ENCODE data around the gene UBE3C.

Gene UBE3C

GRCh38 chr7:157168571-157168970 is 29.8 kb downstream of the UBE3C start:
- peaks cover 4% of the 10 kb centered on the region for H3K4me1 Mint-ChIP-seq
- no peak overlapping the region for H3K4me3 Mint-ChIP-seq
- H3K36me3 Mint-ChIP-seq: peaks cover 57% of the 10 kb centered on the region
- H3K27me3 Mint-ChIP-seq: no peaks in the 10 kb centered on the region
- CTCF ChIA-PET: no interaction called here
- no peak for DNase-seq
- H3K9me3 Mint-ChIP-seq: peaks cover 9% of the 10 kb centered on the region
- no peak overlapping the region for H3K27ac Mint-ChIP-seq

- Mint-ChIP-seq H3K36me3 (peaks cover 33% of the 10 kb centered on the region), H3K27ac (no peak overlapping the region), H3K4me1 (no peaks in the 10 kb centered on the region), H3K4me3 (no peak overlapping the region), H3K27me3 (no peaks in the 10 kb centered on the region), H3K9me3 (no peaks in the 10 kb centered on the region)
- DNase-seq: no peak
- CTCF ChIA-PET: no interaction called here
Measured at GRCh38 chr7:157176771-157177170, 38.0 kb downstream of the UBE3C start.

GRCh38 chr7:157177333-157177982 is 38.7 kb downstream of the UBE3C start:
- H3K36me3 Mint-ChIP-seq: peaks cover 35% of the 10 kb centered on the region
- H3K27me3 Mint-ChIP-seq: no peaks in the 10 kb centered on the region
- DNase-seq: no peak
- H3K4me1 Mint-ChIP-seq: no peaks in the 10 kb centered on the region
- peak overlapping the region; percentile 37 for H3K27ac Mint-ChIP-seq
- CTCF ChIA-PET: no interaction called here
- H3K9me3 Mint-ChIP-seq: no peaks in the 10 kb centered on the region
- no peak overlapping the region for H3K4me3 Mint-ChIP-seq

- no peak for DNase-seq
- H3K4me3 Mint-ChIP-seq: no peak overlapping the region
- peaks cover 31% of the 10 kb centered on the region for H3K36me3 Mint-ChIP-seq
- CTCF ChIA-PET: no interaction called here
- no peak overlapping the region for H3K27ac Mint-ChIP-seq
- no peaks in the 10 kb centered on the region for H3K27me3 Mint-ChIP-seq
- no peaks in the 10 kb centered on the region for H3K9me3 Mint-ChIP-seq
- no peaks in the 10 kb centered on the region for H3K4me1 Mint-ChIP-seq
Measured at GRCh38 chr7:157177983-157178381, 39.3 kb downstream of the UBE3C start.

GRCh38 chr7:157183832-157184231 is 45.1 kb downstream of the UBE3C start:
- H3K27ac Mint-ChIP-seq: peak overlapping the region; percentile 60
- H3K4me1 Mint-ChIP-seq: no peaks in the 10 kb centered on the region
- H3K9me3 Mint-ChIP-seq: no peaks in the 10 kb centered on the region
- peaks cover 43% of the 10 kb centered on the region for H3K36me3 Mint-ChIP-seq
- no peak overlapping the region for H3K4me3 Mint-ChIP-seq
- CTCF ChIA-PET: no interaction called here
- DNase-seq: no peak
- H3K27me3 Mint-ChIP-seq: no peaks in the 10 kb centered on the region

GRCh38 chr7:157188091-157188665 is 49.5 kb downstream of the UBE3C start:
- Mint-ChIP-seq H3K27me3 (no peaks in the 10 kb centered on the region), H3K36me3 (peaks cover 48% of the 10 kb centered on the region), H3K9me3 (no peaks in the 10 kb centered on the region), H3K4me3 (no peak overlapping the region), H3K4me1 (no peaks in the 10 kb centered on the region), H3K27ac (no peak overlapping the region)
- CTCF ChIA-PET: no interaction called here
- DNase-seq: no peak

- Mint-ChIP-seq H3K27me3 (no peaks in the 10 kb centered on the region), H3K9me3 (no peaks in the 10 kb centered on the region), H3K4me3 (no peak overlapping the region), H3K4me1 (no peaks in the 10 kb centered on the region), H3K27ac (no peak overlapping the region), H3K36me3 (peaks cover 53% of the 10 kb centered on the region)
- CTCF ChIA-PET: no interaction called here
- DNase-seq: no peak
Measured at GRCh38 chr7:157189405-157189804, 50.7 kb downstream of the UBE3C start.

- Mint-ChIP-seq H3K4me1 (no peaks in the 10 kb centered on the region), H3K27me3 (no peaks in the 10 kb centered on the region), H3K27ac (no peak overlapping the region), H3K9me3 (no peaks in the 10 kb centered on the region), H3K4me3 (no peak overlapping the region), H3K36me3 (peaks cover 49% of the 10 kb centered on the region)
- DNase-seq: no peak
- CTCF ChIA-PET: no interaction called here
Measured at GRCh38 chr7:157192861-157193260, 54.1 kb downstream of the UBE3C start.

GRCh38 chr7:157193274-157193673 is 54.5 kb downstream of the UBE3C start:
- Mint-ChIP-seq H3K27me3 (no peaks in the 10 kb centered on the region), H3K36me3 (peaks cover 50% of the 10 kb centered on the region), H3K4me1 (no peaks in the 10 kb centered on the region), H3K4me3 (no peak overlapping the region), H3K9me3 (no peaks in the 10 kb centered on the region), H3K27ac (no peak overlapping the region)
- CTCF ChIA-PET: no interaction called here
- DNase-seq: no peak

GRCh38 chr7:157194948-157195347 is 56.2 kb downstream of the UBE3C start:
- H3K27me3 Mint-ChIP-seq: no peaks in the 10 kb centered on the region
- DNase-seq: no peak
- H3K4me3 Mint-ChIP-seq: no peak overlapping the region
- no peaks in the 10 kb centered on the region for H3K4me1 Mint-ChIP-seq
- H3K36me3 Mint-ChIP-seq: peaks cover 48% of the 10 kb centered on the region
- no peak overlapping the region for H3K27ac Mint-ChIP-seq
- CTCF ChIA-PET: no interaction called here
- no peaks in the 10 kb centered on the region for H3K9me3 Mint-ChIP-seq

GRCh38 chr7:157195868-157196267 is 57.1 kb downstream of the UBE3C start:
- no peaks in the 10 kb centered on the region for H3K9me3 Mint-ChIP-seq
- H3K27me3 Mint-ChIP-seq: no peaks in the 10 kb centered on the region
- H3K4me3 Mint-ChIP-seq: no peak overlapping the region
- H3K27ac Mint-ChIP-seq: no peak overlapping the region
- peaks cover 46% of the 10 kb centered on the region for H3K36me3 Mint-ChIP-seq
- no peaks in the 10 kb centered on the region for H3K4me1 Mint-ChIP-seq
- DNase-seq: no peak
- CTCF ChIA-PET: no interaction called here

- Mint-ChIP-seq H3K27me3 (no peaks in the 10 kb centered on the region), H3K9me3 (no peaks in the 10 kb centered on the region), H3K36me3 (peaks cover 40% of the 10 kb centered on the region), H3K4me1 (no peaks in the 10 kb centered on the region), H3K27ac (no peak overlapping the region), H3K4me3 (no peak overlapping the region)
- no peak for DNase-seq
- CTCF ChIA-PET: no interaction called here
Measured at GRCh38 chr7:157204134-157204533, 65.4 kb downstream of the UBE3C start.

GRCh38 chr7:157205438-157205837 is 66.7 kb downstream of the UBE3C start:
- CTCF ChIA-PET: no interaction called here
- Mint-ChIP-seq H3K9me3 (no peaks in the 10 kb centered on the region), H3K4me1 (no peaks in the 10 kb centered on the region), H3K36me3 (peaks cover 37% of the 10 kb centered on the region), H3K4me3 (no peak overlapping the region), H3K27me3 (no peaks in the 10 kb centered on the region), H3K27ac (no peak overlapping the region)
- no peak for DNase-seq

GRCh38 chr7:157208571-157209413 is 70.1 kb downstream of the UBE3C start:
- peaks cover 42% of the 10 kb centered on the region for H3K36me3 Mint-ChIP-seq
- no peaks in the 10 kb centered on the region for H3K9me3 Mint-ChIP-seq
- DNase-seq: no peak
- no peak overlapping the region for H3K4me3 Mint-ChIP-seq
- CTCF ChIA-PET: interaction anchor here (1.1 kb wide), 1 partner anchor 9 kb away, joined by 4 read pairs; no protein-coding TSS in a partner anchor
- H3K27me3 Mint-ChIP-seq: no peaks in the 10 kb centered on the region
- H3K27ac Mint-ChIP-seq: no peak overlapping the region
- no peaks in the 10 kb centered on the region for H3K4me1 Mint-ChIP-seq

- CTCF ChIA-PET: no interaction called here
- Mint-ChIP-seq H3K27ac (no peak overlapping the region), H3K36me3 (peaks cover 33% of the 10 kb centered on the region), H3K4me3 (no peak overlapping the region), H3K4me1 (no peaks in the 10 kb centered on the region), H3K27me3 (no peaks in the 10 kb centered on the region), H3K9me3 (no peaks in the 10 kb centered on the region)
- no peak for DNase-seq
Measured at GRCh38 chr7:157210682-157211081, 72.0 kb downstream of the UBE3C start.

All from activated naive CD4-positive, alpha-beta T cell treated with anti-CD3 and anti-CD28 coated beads, Interleukin-2, amount 10 ng/mL, durations not matched to agents 7 days and 5 days (primary cell).